ENCODE data around the gene VN1R4.
"Not testable (repeated sequence)": the region's sequence is repeated elsewhere in the genome, so short reads cannot be mapped to it uniquely, and the experiment has no call there.

VN1R4 gene

GRCh38 chr19:53272044-53272443 is 4.5 kb upstream of the VN1R4 start:
- Histone ChIP-seq H3K36me3 (ENCODE audit: insufficient read depth) (no peaks in the 10 kb centered on the region), H3K9ac (no peak overlapping the region), H3K4me2 (no peak overlapping the region), H3K79me2 (ENCODE audit: insufficient read depth, low read depth) (no peaks in the 10 kb centered on the region), H4K20me1 (ENCODE audit: insufficient read depth) (no peaks in the 10 kb centered on the region), H3K27me3 (ENCODE audit: insufficient read depth, low read depth) (no peaks in the 10 kb centered on the region), H2AFZ (ENCODE audit: low read depth) (no peak overlapping the region), H3K27ac (no peak overlapping the region), H3K4me1 (ENCODE audit: low read depth, poor library complexity, severe bottlenecking) (no peaks in the 10 kb centered on the region), H3K4me3 (IDR thresholded peaks at IDR 0.05; ENCODE audit: insufficient read depth, low read depth, low read length) (no peak overlapping the region)
- no peak for TF ChIP-seq CTCF (conservative IDR thresholded peaks at IDR 0.05; ENCODE audit: low read depth, low read length)

- H3K9ac ChIP-seq; H3K4me2 ChIP-seq; H3K27ac ChIP-seq; H3K4me1 ChIP-seq (ENCODE audit: low read depth, poor library complexity, severe bottlenecking); H3K27me3 ChIP-seq (ENCODE audit: insufficient read depth, low read depth); H3K4me3 ChIP-seq (IDR thresholded peaks at IDR 0.05; ENCODE audit: insufficient read depth, low read depth, low read length); H3K79me2 ChIP-seq (ENCODE audit: insufficient read depth, low read depth); H2AFZ ChIP-seq (ENCODE audit: low read depth); H3K36me3 ChIP-seq (ENCODE audit: insufficient read depth); H4K20me1 ChIP-seq (ENCODE audit: insufficient read depth): not testable (repeated sequence)
These were observed 2.3 kb upstream of the VN1R4 start for GRCh38 chr19:53269861-53270260.

GRCh38 chr19:53257715-53258342 is 9.7 kb downstream of the VN1R4 start, which contains the start of gene VN1R2:
VN1R2 (plus strand) TSS chr19:53258292; CDS start chr19:53258376, 84 bp downstream.
- H2AFZ ChIP-seq (ENCODE audit: low read depth); H3K4me1 ChIP-seq (ENCODE audit: low read depth, poor library complexity, severe bottlenecking); H3K79me2 ChIP-seq (ENCODE audit: insufficient read depth, low read depth); H3K4me2 ChIP-seq; H3K27me3 ChIP-seq (ENCODE audit: insufficient read depth, low read depth); H4K20me1 ChIP-seq (ENCODE audit: insufficient read depth); H3K36me3 ChIP-seq (ENCODE audit: insufficient read depth); H3K27ac ChIP-seq; H3K4me3 ChIP-seq (IDR thresholded peaks at IDR 0.05; ENCODE audit: insufficient read depth, low read depth, low read length); H3K9ac ChIP-seq: not testable (repeated sequence)

GRCh38 chr19:53254411-53255341 is 12.8 kb downstream of the VN1R4 start, which contains the start of gene ZNF677:
ZNF677 (minus strand) TSS chr19:53254873; CDS start chr19:53251550, 3,323 bp downstream.
- no peaks in the 10 kb centered on the region for H3K27me3 ChIP-seq (ENCODE audit: insufficient read depth, low read depth)
- H3K27ac ChIP-seq, result no peak within 1 kb of the TSS
- no peak within 1 kb of the TSS for H3K4me3 ChIP-seq (IDR thresholded peaks at IDR 0.05; ENCODE audit: insufficient read depth, low read depth, low read length)
- H3K9ac ChIP-seq, result no peak within 1 kb of the TSS
- H3K4me2 ChIP-seq, result no peak within 1 kb of the TSS
- TF ChIP-seq CTCF (conservative IDR thresholded peaks at IDR 0.05; ENCODE audit: low read depth, low read length), result no peak
- no peaks in the 10 kb centered on the region for H3K4me1 ChIP-seq (ENCODE audit: low read depth, poor library complexity, severe bottlenecking)
- no peaks in the 10 kb centered on the region for H3K36me3 ChIP-seq (ENCODE audit: insufficient read depth)
- H3K79me2 ChIP-seq (ENCODE audit: insufficient read depth, low read depth), result no peaks in the 10 kb centered on the region
- H4K20me1 ChIP-seq (ENCODE audit: insufficient read depth), result no peaks in the 10 kb centered on the region
- no peak within 1 kb of the TSS for H2AFZ ChIP-seq (ENCODE audit: low read depth)

GRCh38 chr19:53246498-53246897 is 21.0 kb downstream of the VN1R4 start:
- Histone ChIP-seq H2AFZ (ENCODE audit: low read depth) (no peak overlapping the region), H3K4me2 (no peak overlapping the region), H3K9ac (no peak overlapping the region), H3K4me3 (IDR thresholded peaks at IDR 0.05; ENCODE audit: insufficient read depth, low read depth, low read length) (no peak overlapping the region), H3K27me3 (ENCODE audit: insufficient read depth, low read depth) (no peaks in the 10 kb centered on the region), H3K79me2 (ENCODE audit: insufficient read depth, low read depth) (no peaks in the 10 kb centered on the region), H3K4me1 (ENCODE audit: low read depth, poor library complexity, severe bottlenecking) (no peaks in the 10 kb centered on the region), H3K36me3 (ENCODE audit: insufficient read depth) (no peaks in the 10 kb centered on the region), H3K27ac (no peak overlapping the region), H4K20me1 (ENCODE audit: insufficient read depth) (no peaks in the 10 kb centered on the region)
- TF ChIP-seq CTCF (conservative IDR thresholded peaks at IDR 0.05; ENCODE audit: low read depth, low read length), result no peak

Data from KMS-11 (cell line).